NCI-H1105 (cell line): ENCODE measurements around the gene LCK.
A peak's percentile ranks its signal among the peaks of the same experiment; 100 is the strongest.

Source experiments
- DNase-seq: peaks from one replicate; lab custom pipeline; 2025; lab: John Stamatoyannopoulos, UW

The LCK gene

GRCh38 chr1:32321712-32322291 lies 70.7 kb downstream of the LCK start:
- DNase-seq: no peak

- DNase-seq: no peak
Observed at GRCh38 chr1:32327204-32327603, 76.1 kb downstream of the LCK start.

GRCh38 chr1:32329931-32330466 lies 78.9 kb downstream of the LCK start:
- no peak for DNase-seq

- no peak for DNase-seq
Observed at GRCh38 chr1:32330558-32331151, 79.6 kb downstream of the LCK start.

- DNase-seq: no peak
Observed at GRCh38 chr1:32331549-32331948, 80.5 kb downstream of the LCK start.

GRCh38 chr1:32332290-32333079 lies 81.4 kb downstream of the LCK start:
- DNase-seq: no peak

- DNase-seq: no peak
Observed at GRCh38 chr1:32333251-32333963, 82.3 kb downstream of the LCK start.

- DNase-seq: no peak
Observed at GRCh38 chr1:32334274-32334861, 83.3 kb downstream of the LCK start.

- peak; percentile 39 for DNase-seq
Observed at GRCh38 chr1:32334864-32335534, 83.9 kb downstream of the LCK start.

GRCh38 chr1:32335535-32335789 lies 84.4 kb downstream of the LCK start:
- DNase-seq: no peak
